ENCODE data around the gene GLRA1. TPM values are rescaled to one million over a fixed set of nuclear protein-coding genes. Genes with fewer than 3 reads are reported as not detected.

GLRA1 gene
- total and polyA plus RNA-seq, 2 experiments from 2014 or later: not detected

DNA sequence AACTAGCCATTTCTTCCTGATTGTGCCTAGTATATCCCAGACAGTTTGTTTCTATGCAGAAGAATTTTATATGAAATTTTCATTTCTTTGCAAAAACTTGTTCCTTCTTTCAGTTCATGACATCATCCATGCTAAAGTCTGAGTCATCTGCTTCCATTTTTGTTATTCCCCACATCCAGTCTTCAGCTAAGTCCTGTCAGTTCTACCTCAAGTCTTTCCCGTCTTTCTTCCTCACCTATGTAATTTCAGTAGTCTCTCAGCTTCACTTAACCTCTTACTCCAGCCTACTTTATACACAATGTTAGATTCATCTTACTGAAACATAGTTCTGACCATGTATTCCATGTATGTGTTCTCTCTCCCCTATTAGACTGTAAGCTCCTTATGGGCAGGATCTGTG lies 113.8 kb downstream of the GLRA1 start:
- H3F3A ChIP-seq (ENCODE audit: insufficient read depth): peaks cover 39% of the 10 kb centered on the region
- H3K9me3 ChIP-seq (ENCODE audit: low read depth): no peaks in the 10 kb centered on the region
- WGBS, 2 experiments (ENCODE audit: low coverage in 1 of 2, low lambda C conversion rate in 2 of 2, missing lambda C conversion rate in 2 of 2): 95 to 96% methylated on average over 1 of the region's 1 CpG
- H4K20me1 ChIP-seq (ENCODE audit: insufficient read depth): peaks cover 11% of the 10 kb centered on the region; the same call in 1 of the 2 replicates
- H2AFZ ChIP-seq: no peak overlapping the region
- in situ Hi-C loops (cut with MboI): no loop called here
- H3K9me2 ChIP-seq (ENCODE audit: insufficient read depth): no peaks in the 10 kb centered on the region
- peaks cover 44% of the 10 kb centered on the region for H3K4me1 ChIP-seq (ENCODE audit: insufficient read depth)
- TF ChIP-seq EZH2 (IDR thresholded peaks at IDR 0.05; ENCODE audit: insufficient read depth, poor library complexity, severe bottlenecking) (no peak), EZH2phosphoT487 (IDR thresholded peaks at IDR 0.05; ENCODE audit: insufficient read depth, low read depth) (no peak)
- peaks cover 35% of the 10 kb centered on the region for H3K36me3 ChIP-seq (ENCODE audit: low read depth)
- no peak overlapping the region for H3K4me3 ChIP-seq
- no peak overlapping the region for H3K4me2 ChIP-seq (ENCODE audit: unreplicated experiment)
- H3K79me2 ChIP-seq (ENCODE audit: insufficient read depth): peaks cover 77% of the 10 kb centered on the region
- no peak overlapping the region for H3K9ac ChIP-seq
- no peaks in the 10 kb centered on the region for H3K27me3 ChIP-seq (replicated peaks; ENCODE audit: insufficient read depth)
- H3K27ac ChIP-seq: 0 out of 2 replicates have a peak overlapping the region, but pooled peaks have one; percentile 37
- peak; percentile 34 for DNase-seq

GRCh38 chr5:151810449-151810848 lies 114.2 kb downstream of the GLRA1 start:
- Histone ChIP-seq H3F3A (ENCODE audit: insufficient read depth) (peaks cover 43% of the 10 kb centered on the region), H4K20me1 (ENCODE audit: insufficient read depth) (peaks cover 11% of the 10 kb centered on the region; the same call in 1 of the 2 replicates), H3K27ac (no peak overlapping the region), H3K4me1 (ENCODE audit: insufficient read depth) (peaks cover 49% of the 10 kb centered on the region), H3K36me3 (ENCODE audit: low read depth) (peaks cover 35% of the 10 kb centered on the region), H3K9me3 (ENCODE audit: low read depth) (no peaks in the 10 kb centered on the region), H3K79me2 (ENCODE audit: insufficient read depth) (peaks cover 74% of the 10 kb centered on the region), H3K9ac (no peak overlapping the region), H3K4me2 (ENCODE audit: unreplicated experiment) (no peak overlapping the region), H3K4me3 (no peak overlapping the region), H3K27me3 (replicated peaks; ENCODE audit: insufficient read depth) (no peaks in the 10 kb centered on the region), H3K9me2 (ENCODE audit: insufficient read depth) (no peaks in the 10 kb centered on the region), H2AFZ (no peak overlapping the region)
- in situ Hi-C loops (cut with MboI): no loop called here
- no peak for TF ChIP-seq EZH2phosphoT487 (IDR thresholded peaks at IDR 0.05; ENCODE audit: insufficient read depth, low read depth)
- TF ChIP-seq EZH2 (IDR thresholded peaks at IDR 0.05; ENCODE audit: insufficient read depth, poor library complexity, severe bottlenecking): no peak
- DNase-seq: peak; percentile 13
- WGBS, 2 experiments (ENCODE audit: low coverage in 1 of 2, low lambda C conversion rate in 2 of 2, missing lambda C conversion rate in 2 of 2): 91 to 96% methylated on average over 1 of the region's 1 CpG

DNA sequence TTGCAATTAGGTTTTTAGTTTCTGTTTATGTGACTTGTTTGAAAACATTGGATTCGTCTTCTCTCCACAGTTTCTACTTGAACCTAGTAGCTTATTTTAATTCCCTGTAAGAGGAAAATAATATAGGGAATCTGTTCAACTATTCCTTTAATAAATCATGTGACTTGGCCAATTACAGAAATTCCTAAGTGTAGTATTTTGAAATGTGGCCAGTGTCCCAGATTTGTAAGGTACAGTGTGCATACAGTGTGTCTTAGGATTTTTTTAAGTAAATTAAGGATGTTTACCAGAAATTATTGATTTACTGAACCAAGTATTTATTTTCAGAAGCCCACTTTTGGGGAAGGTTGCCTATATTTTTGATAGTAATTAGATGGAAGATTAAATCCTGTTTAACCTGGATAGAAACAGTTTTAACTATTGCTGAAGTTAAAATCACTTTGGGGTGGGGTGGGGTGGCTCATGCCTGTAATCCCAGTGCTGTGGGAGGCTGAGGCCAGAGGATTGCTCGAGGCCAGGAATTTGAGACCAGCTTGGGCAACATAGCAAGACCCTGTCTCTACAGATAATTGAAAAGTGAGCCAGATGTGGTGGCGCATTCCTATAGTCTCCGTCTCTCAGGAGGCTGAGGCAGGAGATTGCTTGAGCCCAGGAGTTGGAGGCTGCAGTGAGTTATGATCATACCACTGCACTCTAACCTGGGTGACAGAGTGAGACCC lies 116.0 kb downstream of the GLRA1 start:
- no peak overlapping the region for H3K4me3 ChIP-seq
- WGBS, 2 experiments (ENCODE audit: low coverage in 1 of 2, low lambda C conversion rate in 2 of 2, missing lambda C conversion rate in 2 of 2): 85 to 89% methylated on average over 4 of the region's 4 CpGs

DNA sequence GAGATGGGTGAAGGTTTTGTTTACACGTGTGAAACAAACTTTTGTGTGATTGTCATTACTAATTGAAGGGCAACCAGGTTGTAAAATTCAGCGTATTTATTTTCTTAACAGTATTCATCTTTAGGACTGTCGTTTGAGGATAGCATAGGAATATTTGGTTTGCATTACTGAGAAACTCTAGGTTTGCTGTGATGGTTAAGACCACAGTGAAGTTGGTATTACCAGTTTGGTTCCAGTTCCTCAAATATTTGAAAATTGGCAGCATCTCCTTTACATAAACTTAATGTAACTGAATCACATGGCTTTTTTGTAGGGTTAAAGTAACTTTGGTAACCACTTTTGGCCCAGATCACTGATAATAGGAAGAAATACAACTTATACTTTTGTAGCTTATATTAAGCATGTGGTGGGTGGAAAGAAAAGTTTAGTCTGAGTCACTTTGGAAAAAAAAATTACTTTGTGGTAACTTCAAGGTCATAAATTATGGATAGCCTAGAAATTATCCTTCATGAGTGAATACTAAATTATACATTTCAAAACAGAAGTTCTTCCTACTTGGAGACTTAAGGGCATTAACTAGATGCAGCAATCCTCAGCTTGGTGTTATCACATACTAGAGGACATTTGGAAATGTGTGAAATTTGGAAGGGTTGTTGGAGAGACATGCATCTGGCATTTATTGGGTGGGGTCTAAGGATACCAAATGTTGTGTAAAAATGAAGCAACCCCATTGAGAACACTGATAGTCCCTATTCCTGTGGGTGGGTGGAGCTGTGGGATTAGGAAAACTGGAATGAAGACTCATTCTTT lies 119.0 kb downstream of the GLRA1 start:
- in situ Hi-C loops (cut with MboI): no loop called here
- TF ChIP-seq EZH2phosphoT487 (IDR thresholded peaks at IDR 0.05; ENCODE audit: insufficient read depth, low read depth) (0 out of 2 replicates have a peak, but pooled peaks have one; percentile 52), EZH2 (IDR thresholded peaks at IDR 0.05; ENCODE audit: insufficient read depth, poor library complexity, severe bottlenecking) (no peak)
- Histone ChIP-seq H3F3A (ENCODE audit: insufficient read depth) (peaks cover 57% of the 10 kb centered on the region), H3K4me3 (no peak overlapping the region), H3K79me2 (ENCODE audit: insufficient read depth) (peaks cover 88% of the 10 kb centered on the region), H2AFZ (no peak overlapping the region), H3K27ac (peak overlapping the region; percentile 54), H3K9me2 (ENCODE audit: insufficient read depth) (no peaks in the 10 kb centered on the region), H4K20me1 (ENCODE audit: insufficient read depth) (no peaks in the 10 kb centered on the region; the same call in 1 of the 2 replicates), H3K9me3 (ENCODE audit: low read depth) (no peaks in the 10 kb centered on the region), H3K27me3 (replicated peaks; ENCODE audit: insufficient read depth) (no peaks in the 10 kb centered on the region), H3K4me1 (ENCODE audit: insufficient read depth) (peaks cover 34% of the 10 kb centered on the region), H3K4me2 (ENCODE audit: unreplicated experiment) (peak overlapping the region; percentile 61), H3K36me3 (ENCODE audit: low read depth) (peaks cover 40% of the 10 kb centered on the region), H3K9ac (no peak overlapping the region)
- WGBS, 2 experiments (ENCODE audit: low coverage in 1 of 2, low lambda C conversion rate in 2 of 2, missing lambda C conversion rate in 2 of 2): 97 to 99% methylated on average over 3 of the region's 3 CpGs
- DNase-seq: peak; percentile 76

More for the DNA sequence above, 116.0 kb downstream of the GLRA1 start:
- in situ Hi-C loops (cut with MboI): no loop called here
- H3F3A ChIP-seq (ENCODE audit: insufficient read depth): peaks cover 58% of the 10 kb centered on the region
- peak; percentile 19 for DNase-seq
- H3K4me2 ChIP-seq (ENCODE audit: unreplicated experiment): no peak overlapping the region
- H3K9me2 ChIP-seq (ENCODE audit: insufficient read depth): no peaks in the 10 kb centered on the region
- peaks cover 30% of the 10 kb centered on the region for H3K36me3 ChIP-seq (ENCODE audit: low read depth)
- H3K27ac ChIP-seq: no peak overlapping the region
- H3K9me3 ChIP-seq (ENCODE audit: low read depth): no peaks in the 10 kb centered on the region
- H4K20me1 ChIP-seq (ENCODE audit: insufficient read depth): peaks cover 11% of the 10 kb centered on the region; the same call in 1 of the 2 replicates
- H2AFZ ChIP-seq: no peak overlapping the region
- peaks cover 80% of the 10 kb centered on the region for H3K79me2 ChIP-seq (ENCODE audit: insufficient read depth)
- no peak for TF ChIP-seq EZH2phosphoT487 (IDR thresholded peaks at IDR 0.05; ENCODE audit: insufficient read depth, low read depth)
- TF ChIP-seq EZH2 (IDR thresholded peaks at IDR 0.05; ENCODE audit: insufficient read depth, poor library complexity, severe bottlenecking): no peak
- no peaks in the 10 kb centered on the region for H3K27me3 ChIP-seq (replicated peaks; ENCODE audit: insufficient read depth)
- no peak overlapping the region for H3K9ac ChIP-seq
- H3K4me1 ChIP-seq (ENCODE audit: insufficient read depth): peaks cover 59% of the 10 kb centered on the region

All from GM23248 (cell line).